ENCODE measurements around the gene UNK. TPM values are rescaled to one million over a fixed set of nuclear protein-coding genes. Genes with fewer than 3 reads are reported as not detected.

The UNK gene
- total and polyA plus RNA-seq, 9 of the 15 experiments (the other 6 are each of a cell fraction or from before 2014, with no cell fraction given) = 12.8 to 38.6 (median 24.8) TPM

DNA sequence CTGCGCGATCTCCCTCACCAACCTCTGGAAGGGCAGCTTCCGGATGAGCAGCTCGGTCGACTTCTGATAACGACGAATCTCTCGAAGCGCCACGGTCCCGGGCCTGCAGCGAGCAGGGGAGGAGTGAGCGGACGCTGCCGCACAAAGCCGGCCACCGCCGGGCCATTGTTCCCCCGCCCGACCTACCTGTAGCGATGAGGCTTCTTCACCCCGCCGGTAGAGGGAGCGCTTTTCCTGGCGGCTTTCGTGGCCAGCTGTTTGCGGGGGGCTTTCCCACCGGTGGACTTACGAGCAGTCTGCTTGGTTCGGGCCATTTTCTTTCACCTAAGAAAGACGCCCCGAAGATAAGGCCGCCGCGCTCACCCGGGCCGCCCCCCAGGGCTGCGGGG lies 5.8 kb upstream of the UNK start (continued):
- TF ChIP-seq PTTG1 (tag; IDR thresholded peaks at IDR 0.05; ENCODE audit: low read depth) (no peak), CHD4 (IDR thresholded peaks at IDR 0.05; ENCODE audit: insufficient read depth, insufficient replicate concordance, low read depth, low read length, poor library complexity, severe bottlenecking) (no peak), HDAC2 (IDR thresholded peaks at IDR 0.05) (peak; percentile 19; the same call in 1 of the 2 replicates), ZNF311 (CRISPR knock-in tag; IDR thresholded peaks at IDR 0.05) (no peak), NFRKB (IDR thresholded peaks at IDR 0.05; ENCODE audit: low read depth) (no peak), PHF21A (IDR thresholded peaks at IDR 0.05; ENCODE audit: borderline replicate concordance, low read depth) (no peak), RBBP5 (IDR thresholded peaks at IDR 0.05; ENCODE audit: borderline replicate concordance, insufficient read depth, low read length, poor library complexity, severe bottlenecking) (no peak), POLR2A (conservative IDR thresholded peaks at IDR 0.05) (no peak), BACH1 (tag; IDR thresholded peaks at IDR 0.05) (no peak), PHB (CRISPR knock-in tag; IDR thresholded peaks at IDR 0.05) (peak; percentile 10; the same call in 1 of the 2 replicates), GTF2E2 (tag; IDR thresholded peaks at IDR 0.05) (no peak), MTA3 (IDR thresholded peaks at IDR 0.05; ENCODE audit: borderline replicate concordance) (peak; percentile 21), MTF1 (CRISPR knock-in tag; IDR thresholded peaks at IDR 0.05; ENCODE audit: borderline replicate concordance) (no peak), SAFB2 (IDR thresholded peaks at IDR 0.05; ENCODE audit: borderline replicate concordance, low read depth, low read length, severe bottlenecking) (no peak), GTF2F1 (IDR thresholded peaks at IDR 0.05; ENCODE audit: low read depth, low read length) (no peak), ZNF384 (IDR thresholded peaks at IDR 0.05; ENCODE audit: low read depth, low read length) (no peak), MEF2A (IDR thresholded peaks at IDR 0.05; ENCODE audit: control insufficient read depth, low read depth, low read length) (0 out of 2 replicates have a peak, but pooled peaks have one; percentile 39), SRSF3 (IDR thresholded peaks at IDR 0.05; ENCODE audit: insufficient read depth, low read length) (no peak), HDAC8 (tag; IDR thresholded peaks at IDR 0.05) (no peak), CBX1 (IDR thresholded peaks at IDR 0.05; ENCODE audit: low read depth) (no peak), CEBPZ (IDR thresholded peaks at IDR 0.05; ENCODE audit: borderline replicate concordance, low read depth, low read length) (no peak)
- TF ChIP-seq, protein P1, sequence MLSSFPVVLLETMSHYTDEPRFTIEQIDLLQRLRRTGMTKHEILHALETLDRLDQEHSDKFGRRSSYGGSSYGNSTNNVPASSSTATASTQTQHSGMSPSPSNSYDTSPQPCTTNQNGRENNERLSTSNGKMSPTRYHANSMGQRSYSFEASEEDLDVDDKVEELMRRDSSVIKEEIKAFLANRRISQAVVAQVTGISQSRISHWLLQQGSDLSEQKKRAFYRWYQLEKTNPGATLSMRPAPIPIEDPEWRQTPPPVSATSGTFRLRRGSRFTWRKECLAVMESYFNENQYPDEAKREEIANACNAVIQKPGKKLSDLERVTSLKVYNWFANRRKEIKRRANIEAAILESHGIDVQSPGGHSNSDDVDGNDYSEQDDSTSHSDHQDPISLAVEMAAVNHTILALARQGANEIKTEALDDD (IDR thresholded peaks at IDR 0.05) = no peak
- TF ChIP-seq, protein P2, sequence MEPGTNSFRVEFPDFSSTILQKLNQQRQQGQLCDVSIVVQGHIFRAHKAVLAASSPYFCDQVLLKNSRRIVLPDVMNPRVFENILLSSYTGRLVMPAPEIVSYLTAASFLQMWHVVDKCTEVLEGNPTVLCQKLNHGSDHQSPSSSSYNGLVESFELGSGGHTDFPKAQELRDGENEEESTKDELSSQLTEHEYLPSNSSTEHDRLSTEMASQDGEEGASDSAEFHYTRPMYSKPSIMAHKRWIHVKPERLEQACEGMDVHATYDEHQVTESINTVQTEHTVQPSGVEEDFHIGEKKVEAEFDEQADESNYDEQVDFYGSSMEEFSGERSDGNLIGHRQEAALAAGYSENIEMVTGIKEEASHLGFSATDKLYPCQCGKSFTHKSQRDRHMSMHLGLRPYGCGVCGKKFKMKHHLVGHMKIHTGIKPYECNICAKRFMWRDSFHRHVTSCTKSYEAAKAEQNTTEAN (CRISPR knock-in tag; IDR thresholded peaks at IDR 0.05) = no peak
- TF ChIP-seq, protein P3, sequence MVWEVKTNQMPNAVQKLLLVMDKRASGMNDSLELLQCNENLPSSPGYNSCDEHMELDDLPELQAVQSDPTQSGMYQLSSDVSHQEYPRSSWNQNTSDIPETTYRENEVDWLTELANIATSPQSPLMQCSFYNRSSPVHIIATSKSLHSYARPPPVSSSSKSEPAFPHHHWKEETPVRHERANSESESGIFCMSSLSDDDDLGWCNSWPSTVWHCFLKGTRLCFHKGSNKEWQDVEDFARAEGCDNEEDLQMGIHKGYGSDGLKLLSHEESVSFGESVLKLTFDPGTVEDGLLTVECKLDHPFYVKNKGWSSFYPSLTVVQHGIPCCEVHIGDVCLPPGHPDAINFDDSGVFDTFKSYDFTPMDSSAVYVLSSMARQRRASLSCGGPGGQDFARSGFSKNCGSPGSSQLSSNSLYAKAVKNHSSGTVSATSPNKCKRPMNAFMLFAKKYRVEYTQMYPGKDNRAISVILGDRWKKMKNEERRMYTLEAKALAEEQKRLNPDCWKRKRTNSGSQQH (CRISPR knock-in tag; IDR thresholded peaks at IDR 0.05) = no peak
